ENCODE results near the gene SPATA24.
"Not testable (repeated sequence)": the region's sequence is repeated elsewhere in the genome, so short reads cannot be mapped to it uniquely, and the experiment has no call there.

SPATA24 gene

DNA sequence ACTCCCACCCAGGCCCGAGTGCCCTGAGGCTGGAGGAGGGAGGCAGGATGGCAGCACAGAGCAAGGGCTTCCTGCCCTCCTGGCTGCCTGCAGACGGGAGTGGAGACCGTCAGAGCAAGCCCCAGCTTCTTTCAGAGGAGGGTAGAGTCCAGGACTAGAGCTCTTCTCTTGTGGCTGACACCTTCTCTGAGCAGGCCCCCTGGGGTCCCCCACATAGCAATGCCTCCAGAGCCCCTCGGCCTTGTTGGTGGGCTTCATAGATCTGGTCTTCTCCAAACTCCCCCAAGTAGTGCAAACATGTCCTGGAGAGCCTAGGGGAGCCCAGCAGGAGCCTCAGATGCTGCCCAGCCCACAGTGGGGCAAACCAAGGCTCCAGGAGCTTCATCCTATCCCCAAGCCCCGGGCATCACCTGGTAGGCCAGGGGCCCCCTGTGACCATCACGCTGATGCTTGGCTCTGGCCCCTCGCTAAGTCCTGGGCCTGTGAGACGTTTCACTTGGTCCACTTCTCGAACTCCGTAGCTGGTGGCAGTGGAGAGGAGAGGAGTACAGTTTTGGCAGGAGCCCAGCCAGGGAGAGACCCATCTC, 16.2 kb downstream of the SPATA24 start:
- DNase-seq (ENCODE audit: extremely low read depth, low read depth) = no peak
- TF ChIP-seq, protein P1, sequence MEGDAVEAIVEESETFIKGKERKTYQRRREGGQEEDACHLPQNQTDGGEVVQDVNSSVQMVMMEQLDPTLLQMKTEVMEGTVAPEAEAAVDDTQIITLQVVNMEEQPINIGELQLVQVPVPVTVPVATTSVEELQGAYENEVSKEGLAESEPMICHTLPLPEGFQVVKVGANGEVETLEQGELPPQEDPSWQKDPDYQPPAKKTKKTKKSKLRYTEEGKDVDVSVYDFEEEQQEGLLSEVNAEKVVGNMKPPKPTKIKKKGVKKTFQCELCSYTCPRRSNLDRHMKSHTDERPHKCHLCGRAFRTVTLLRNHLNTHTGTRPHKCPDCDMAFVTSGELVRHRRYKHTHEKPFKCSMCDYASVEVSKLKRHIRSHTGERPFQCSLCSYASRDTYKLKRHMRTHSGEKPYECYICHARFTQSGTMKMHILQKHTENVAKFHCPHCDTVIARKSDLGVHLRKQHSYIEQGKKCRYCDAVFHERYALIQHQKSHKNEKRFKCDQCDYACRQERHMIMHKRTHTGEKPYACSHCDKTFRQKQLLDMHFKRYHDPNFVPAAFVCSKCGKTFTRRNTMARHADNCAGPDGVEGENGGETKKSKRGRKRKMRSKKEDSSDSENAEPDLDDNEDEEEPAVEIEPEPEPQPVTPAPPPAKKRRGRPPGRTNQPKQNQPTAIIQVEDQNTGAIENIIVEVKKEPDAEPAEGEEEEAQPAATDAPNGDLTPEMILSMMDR (IDR thresholded peaks at IDR 0.05; ENCODE audit: low read depth, low read length) = no peak

DNA sequence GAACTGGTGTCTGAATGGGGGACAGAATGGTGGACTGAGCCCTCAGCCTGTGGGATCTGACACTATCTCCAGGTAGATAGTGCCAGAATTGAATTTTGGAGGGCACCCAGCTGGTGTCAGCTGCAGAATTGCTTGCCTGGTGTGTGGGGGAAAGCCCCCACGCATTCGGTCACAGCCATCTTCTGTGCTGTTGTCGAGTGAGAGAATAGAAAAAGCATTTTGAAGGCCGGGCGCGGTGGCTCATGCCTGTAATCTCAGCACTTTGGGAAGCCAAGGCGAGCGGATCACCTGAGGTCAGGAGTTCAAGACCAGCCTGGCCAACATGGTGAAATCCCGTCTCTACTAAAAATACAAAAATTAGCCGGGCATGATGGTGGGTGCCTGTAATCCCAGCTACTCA, 16.9 kb downstream of the SPATA24 start:
- not testable (repeated sequence) for DNase-seq (ENCODE audit: extremely low read depth, low read depth)

DNA sequence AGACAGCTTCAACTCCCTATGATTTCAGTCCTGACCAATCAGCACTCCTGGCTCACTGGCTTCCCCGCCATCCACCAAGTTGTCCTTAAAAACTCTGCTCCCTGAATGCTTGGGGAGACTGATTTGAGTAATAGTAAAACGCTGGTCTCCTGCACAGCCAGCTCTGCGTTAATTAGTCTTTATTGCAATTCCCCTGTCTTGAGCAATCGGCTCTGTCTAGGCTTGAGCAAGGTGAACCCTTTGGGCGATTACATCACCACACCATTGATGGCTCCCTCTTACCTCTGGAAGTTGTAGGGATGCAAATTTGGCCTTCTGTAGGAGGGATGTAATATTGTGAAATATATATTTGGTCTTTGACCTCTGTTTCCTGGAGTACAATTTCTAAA, 17.8 kb downstream of the SPATA24 start:
- TF ChIP-seq, protein P1 (IDR thresholded peaks at IDR 0.05; ENCODE audit: low read depth, low read length) = no peak
- no peak for DNase-seq (ENCODE audit: extremely low read depth, low read depth)

DNA sequence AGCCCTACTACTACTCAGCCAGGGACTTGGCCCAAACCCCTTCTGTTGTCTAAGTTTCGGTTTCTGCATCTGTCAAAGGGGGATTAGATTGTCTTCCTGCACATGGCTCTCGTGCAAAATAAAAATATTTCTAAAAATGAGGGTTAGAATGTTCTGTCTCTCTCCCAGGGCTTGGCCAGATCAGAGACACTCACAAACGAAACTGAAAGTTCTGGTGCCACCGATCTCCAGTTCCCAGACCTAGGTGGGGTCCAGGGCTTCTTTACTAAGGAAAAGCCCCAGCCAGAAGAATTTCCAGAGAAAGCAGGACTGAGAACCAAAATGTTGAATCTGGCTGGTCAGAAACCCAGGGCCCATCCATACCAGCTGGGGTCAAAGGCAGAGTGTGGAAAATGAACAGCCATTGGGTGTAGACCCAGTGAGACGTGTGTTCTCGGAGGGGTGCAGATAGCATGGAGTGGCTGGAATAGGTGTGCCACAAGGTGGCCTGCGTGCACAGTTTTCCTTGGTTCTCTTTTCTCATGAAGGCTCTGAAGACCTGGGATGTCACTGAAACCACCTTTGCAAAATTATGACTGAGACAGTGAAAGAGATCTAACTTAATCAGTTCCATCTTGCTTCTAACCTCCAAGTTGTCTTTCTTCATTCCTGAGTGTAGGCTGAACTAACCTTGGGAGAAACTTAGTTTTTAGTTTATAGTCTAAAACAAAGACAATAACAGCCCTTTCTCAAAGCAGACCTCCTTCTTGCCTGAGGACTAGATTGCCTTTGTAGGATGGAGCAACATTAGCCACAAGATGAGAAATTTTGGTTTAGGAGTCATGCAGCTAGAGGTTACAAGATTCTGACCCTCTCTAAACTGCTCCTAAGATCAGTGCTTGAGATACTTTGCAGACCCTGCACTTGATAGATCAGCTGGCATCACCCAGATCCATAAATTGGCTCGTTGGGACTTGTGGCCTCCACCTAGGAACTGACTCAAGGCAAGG, 18.5 kb downstream of the SPATA24 start:
- no peak for DNase-seq (ENCODE audit: extremely low read depth, low read depth)
- TF ChIP-seq, protein P1 (IDR thresholded peaks at IDR 0.05; ENCODE audit: low read depth, low read length) = no peak

DNA sequence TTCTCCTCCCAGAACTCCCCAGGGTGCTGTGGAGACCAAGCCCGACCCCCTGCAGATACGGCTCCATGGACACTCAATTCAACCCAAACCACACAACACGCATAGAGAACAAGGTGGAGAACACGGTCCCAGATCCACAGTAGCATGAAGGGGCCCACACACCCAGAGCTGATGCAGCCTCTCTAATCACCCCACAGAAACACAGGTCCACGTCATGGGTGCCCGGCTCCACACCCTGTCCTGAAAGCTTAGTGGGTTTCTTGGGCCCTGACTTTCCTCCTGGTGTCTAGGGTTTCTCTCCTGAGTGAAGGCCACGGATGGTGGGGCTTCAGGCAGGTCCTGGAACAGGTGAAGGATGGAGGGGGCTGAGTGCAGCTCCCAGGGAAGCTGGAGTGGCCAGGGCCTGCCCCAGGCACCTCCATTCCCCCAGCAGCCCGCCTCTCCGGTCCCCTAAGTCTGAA, 19.3 kb downstream of the SPATA24 start:
- TF ChIP-seq, protein P1 (IDR thresholded peaks at IDR 0.05; ENCODE audit: low read depth, low read length) = no peak
- no peak for DNase-seq (ENCODE audit: extremely low read depth, low read depth)

DNA sequence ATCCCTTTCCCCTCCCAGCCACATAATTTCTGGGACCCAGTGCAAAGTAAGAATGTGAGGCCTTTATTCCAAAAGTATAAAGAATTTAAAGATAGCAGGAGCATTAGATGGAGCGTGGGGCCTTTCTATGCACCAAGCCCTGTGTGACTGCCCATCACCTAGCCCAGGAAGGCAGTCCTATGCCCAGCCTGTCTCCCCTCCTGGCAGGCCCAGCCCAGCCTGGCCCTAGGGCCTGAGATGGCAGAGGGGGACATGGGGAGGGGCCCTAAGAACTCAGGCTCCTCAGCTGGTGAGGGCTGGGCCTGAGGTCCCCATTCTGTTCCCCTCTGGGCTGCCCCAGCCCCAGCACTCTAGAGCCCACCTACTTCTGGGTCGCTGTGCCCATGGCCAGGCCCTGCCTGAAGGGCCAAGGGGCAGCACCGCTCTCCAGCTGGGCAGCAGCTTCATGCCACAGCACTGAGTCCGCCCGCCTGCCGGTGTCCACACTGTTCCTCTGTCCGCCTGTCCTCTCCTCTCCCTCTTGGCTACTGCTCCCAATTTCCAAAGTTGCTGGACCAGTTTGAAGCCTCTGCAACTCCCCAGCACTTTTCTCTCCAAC, 19.8 kb downstream of the SPATA24 start:
- no peak for DNase-seq (ENCODE audit: extremely low read depth, low read depth)
- TF ChIP-seq, protein P1 (IDR thresholded peaks at IDR 0.05; ENCODE audit: low read depth, low read length) = no peak

DNA sequence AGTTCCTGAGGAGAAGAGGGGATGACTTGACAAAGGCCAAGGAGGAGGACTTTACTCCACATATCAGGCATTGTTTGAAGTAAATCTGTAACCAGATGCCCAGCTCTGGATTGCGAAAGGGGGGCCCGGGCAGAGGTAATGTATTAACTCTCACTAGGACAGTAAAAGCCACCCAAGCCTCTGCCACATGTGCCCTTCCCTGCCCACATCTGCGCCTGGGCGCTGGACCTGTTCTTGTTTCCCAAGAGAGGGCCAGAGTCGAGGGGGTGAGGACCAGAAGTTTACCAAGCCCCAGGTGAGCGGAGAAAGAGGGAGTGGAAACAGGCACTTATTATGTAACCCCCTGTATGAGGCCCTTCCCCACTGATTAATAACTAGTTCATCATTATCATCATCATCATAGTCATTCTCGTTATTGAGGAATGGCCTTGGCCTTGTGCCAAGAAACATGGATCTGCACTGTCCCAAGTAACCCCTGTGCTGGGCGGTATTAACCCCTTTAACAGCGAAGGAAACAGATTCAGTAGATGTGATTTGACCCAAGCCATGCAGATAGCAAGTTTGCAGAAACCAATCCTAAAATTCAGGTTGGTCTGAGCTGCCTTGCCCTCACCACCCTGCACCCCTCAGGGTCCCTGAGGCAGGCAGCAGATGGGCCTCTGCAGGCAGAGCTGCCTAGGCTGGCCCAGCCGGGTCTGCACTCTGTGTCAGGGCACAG, 20.5 kb downstream of the SPATA24 start, which contains the start of gene SLC23A1:
TSS of gene SLC23A1 (minus strand) at position 23 of the 718 bp plus-strand sequence. CDS start 44 bp downstream, outside the sequence.
- DNase-seq (ENCODE audit: extremely low read depth, low read depth) = no peak
- TF ChIP-seq, protein P1 (IDR thresholded peaks at IDR 0.05; ENCODE audit: low read depth, low read length) = no peak
